HTR-8/SVneo (cell line): ENCODE data around the gene APOC4.
A peak's percentile ranks its signal among the peaks of the same experiment; 100 is the strongest.
"Not testable (repeated sequence)": the region's sequence is repeated elsewhere in the genome, so short reads cannot be mapped to it uniquely, and the experiment has no call there.

Source experiments
- DNase-seq: peaks from one replicate; pipeline ENCODE4 v3.0.0; 2011; ENCODE audit warnings: low spot score, mixed read lengths; ENCODE audit not compliant: insufficient read length
- FAIRE-seq: peaks from 2 replicates; lab custom pipeline; 2011; peaks lifted over from hg19 to GRCh38; lab: Jason Lieb, UNC

The APOC4 gene

DNA sequence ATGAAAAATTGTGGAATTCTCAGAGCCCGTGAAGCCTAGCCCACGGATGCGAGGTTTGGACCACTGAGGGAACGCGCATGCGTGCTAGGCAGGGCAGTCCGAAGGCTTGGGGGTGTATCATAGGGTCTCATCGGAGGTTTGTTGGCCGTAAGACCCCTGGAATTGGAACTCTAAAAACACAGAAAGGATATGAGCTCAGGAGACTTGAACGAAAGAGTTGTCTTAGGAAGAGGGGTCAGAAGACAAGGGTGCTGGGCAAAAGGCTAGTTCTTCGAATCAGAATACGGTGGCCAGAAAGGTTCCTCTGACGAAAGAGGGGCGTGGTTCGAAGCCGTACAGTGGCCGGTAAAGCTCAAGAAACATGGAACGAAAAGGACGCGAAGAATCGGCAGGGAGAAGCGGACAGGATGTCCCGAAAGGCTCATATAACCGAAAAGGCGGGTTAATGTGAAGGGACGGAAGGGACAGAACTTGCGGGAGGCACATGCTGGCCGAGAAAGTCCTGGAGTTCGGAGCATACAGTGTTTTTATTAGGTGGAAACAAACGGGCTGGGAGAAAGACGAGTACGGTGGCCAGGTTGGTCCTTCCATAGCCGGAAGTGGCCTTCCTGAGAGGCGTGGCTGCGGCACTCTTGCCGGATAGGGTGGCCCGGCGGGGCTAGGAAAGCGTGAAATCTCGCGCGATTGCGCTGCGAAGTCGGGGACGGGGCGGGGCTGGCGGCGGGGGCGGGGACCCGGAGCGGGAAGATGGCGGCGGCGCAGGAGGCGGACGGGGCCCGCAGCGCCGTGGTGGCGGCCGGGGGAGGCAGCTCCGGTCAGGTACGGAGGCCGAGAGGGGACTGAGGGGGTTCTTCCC, 12.8 kb downstream of the APOC4 start, which contains the start of gene CLPTM1:
CLPTM1 (plus strand) TSS at position 732 of the 856 bp plus-strand sequence; CDS start at position 748, 16 bp downstream.
- peak; percentile 77 for FAIRE-seq

DNA sequence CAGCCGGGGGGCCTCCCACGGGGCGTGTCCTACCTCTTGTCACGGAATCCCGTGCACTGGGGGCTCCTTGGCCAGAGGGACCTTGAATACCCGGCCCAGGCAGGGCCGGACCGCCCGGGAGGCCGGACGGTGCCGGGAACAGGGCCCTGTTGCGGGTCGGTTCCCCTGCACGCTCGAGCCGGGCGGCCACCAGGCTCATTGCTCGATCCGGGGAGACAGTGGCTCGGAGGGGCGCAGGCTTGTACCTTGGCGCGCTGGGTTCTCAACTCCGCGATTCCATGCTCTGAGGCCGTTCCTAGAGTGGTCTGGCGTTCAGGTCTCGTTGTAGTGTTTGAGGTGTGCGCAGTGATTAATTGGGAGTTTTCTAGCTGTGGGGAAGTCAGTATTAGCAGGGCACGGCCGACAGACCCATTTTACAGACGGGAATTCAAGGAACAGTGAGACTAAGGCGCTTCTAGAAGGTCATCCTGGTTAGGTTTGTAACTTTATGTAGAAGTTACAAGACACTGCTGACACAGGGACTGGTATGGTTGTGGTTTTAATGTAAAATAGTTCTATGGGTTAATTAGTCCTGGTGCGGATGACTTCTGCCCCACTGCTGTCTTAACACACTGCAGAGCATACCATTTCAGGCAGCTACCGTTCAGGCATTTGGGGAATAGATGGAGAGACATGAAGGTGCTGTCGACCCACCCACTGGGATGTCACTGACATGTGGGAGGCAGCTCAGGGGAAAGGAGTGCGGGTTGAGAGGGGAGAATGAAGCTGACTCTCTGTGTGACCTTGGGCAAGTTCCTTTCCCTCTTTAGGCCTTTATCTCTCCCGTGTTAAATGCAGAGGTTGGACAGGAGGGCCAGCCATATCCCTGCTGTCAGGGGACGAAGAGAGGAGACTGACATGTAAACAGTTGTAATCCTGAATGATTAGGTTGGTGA, 13.7 kb downstream of the APOC4 start:
- no peak for DNase-seq
- FAIRE-seq = no peak

More for the DNA sequence above, 12.8 kb downstream of the APOC4 start, which contains the start of gene CLPTM1:
- DNase-seq = peak; percentile 97

DNA sequence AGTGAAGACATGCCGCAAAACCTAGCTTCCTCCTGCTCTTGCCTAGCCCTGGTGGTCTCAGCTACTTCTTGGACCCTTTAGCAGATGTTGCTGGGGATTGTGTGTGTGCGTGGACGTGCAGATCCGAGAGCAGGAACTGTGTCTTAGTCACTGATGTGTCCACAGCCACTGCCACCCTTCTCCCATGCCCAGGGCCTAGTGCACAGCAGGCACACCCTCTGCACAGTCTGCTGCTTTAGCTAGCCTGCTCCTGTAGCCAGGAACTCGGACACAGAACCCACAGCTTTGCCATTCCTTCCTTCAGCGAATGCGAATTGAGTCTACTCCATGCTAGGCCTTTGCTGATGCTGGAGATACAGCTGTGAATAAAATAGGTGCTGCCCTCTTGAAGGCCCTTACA, 15.5 kb downstream of the APOC4 start:
- FAIRE-seq (no peak), DNase-seq (no peak)

DNA sequence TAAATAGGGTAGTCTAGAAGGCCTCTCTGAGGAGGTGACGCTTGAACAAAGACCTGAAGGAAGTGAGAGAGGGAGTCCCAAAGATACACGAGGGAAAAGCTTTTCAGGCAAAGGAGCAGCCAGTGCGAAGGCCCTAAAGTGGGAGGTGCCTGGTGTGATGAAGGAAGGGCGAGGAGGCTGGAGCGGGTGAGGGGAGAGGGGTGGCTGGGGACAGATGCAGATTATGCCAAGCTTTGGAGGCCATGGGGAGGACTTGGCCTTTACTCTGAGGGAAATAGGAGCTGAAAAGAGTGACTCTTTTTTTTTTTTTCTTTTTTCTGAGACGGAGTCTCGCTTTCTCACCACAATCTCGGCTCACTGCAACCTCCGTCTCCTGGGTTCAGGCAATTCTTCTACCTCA, 16.1 kb downstream of the APOC4 start:
- FAIRE-seq (no peak), DNase-seq (no peak)

DNA sequence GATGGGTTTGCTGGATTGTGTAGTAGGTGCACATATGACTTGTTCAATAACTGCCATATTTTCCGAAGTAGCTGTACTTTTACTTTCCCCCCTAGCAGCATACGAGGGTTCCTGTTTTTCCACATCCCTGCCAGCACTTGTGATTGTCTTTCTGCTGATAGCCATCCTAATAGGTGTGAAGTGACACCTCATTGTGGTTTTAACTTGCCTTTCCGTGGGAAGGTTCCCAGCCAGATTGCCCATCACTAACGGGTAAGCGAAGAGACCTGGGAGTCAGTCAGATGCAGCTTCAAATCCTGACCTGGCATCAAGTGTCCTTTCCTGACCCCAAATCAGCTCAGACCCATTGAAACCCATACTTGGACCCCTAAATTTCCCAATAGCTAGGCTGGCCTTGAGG, 17.7 kb downstream of the APOC4 start:
- DNase-seq = no peak
- no peak for FAIRE-seq

DNA sequence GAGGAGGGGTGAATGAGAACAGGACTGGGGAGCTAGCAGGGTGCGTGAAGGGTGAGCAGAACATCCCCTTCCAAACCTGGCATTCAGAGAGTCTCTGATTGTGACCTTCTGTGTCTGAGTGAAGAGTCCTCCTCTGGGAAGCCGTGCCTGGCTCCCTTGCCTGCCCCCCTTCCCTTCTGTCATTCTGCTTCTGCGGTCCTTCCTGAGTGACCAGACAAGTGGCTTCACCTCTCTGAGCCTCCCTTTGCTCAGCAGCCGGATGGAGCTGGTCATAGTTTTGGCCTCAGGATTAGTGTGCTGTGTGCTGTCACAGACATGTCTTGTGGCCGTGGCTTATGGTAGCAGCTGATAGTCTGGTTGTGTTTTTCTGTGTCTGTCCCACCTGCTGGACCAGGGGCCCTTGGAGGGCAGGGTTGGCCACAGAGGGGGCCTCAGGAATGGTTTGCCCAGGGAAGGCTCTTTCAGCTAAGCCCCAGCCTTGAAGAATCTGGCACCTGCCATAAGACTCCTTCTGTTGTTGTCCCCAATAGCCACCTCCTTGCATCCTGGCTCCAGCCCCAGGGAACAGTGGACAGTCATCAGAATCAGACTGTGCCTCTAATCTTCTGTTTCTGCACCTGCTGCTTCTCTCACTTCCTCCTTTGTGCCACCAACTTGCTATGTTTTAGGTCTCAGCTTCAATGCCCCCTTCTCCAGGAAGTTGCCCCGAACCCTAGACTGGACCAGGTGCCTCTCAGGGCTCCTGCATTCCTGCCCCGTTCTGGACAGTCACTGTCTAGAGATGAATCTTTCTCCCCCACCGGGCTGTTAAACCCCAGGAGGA, 19.1 kb downstream of the APOC4 start:
- FAIRE-seq (no peak), DNase-seq (no peak)

DNA sequence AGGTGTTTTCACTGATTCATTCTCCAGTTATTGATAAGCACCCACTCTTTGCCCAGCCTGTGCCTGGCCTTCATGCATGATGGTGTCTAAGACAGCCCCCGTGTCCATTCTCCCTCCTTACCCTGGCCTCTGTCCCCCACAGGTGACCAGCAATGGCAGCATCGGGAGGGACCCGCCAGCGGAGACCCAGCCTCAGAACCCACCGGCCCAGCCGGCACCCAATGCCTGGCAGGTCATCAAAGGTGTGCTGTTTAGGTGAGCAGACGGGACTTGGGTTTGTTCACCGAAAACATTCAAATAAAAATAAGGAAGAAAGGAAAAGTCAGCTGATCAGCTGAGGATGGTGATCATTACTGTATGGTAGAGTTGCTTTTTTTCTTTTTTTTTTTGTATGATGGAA, 19.8 kb downstream of the APOC4 start:
- FAIRE-seq = no peak
- DNase-seq = no peak

DNA sequence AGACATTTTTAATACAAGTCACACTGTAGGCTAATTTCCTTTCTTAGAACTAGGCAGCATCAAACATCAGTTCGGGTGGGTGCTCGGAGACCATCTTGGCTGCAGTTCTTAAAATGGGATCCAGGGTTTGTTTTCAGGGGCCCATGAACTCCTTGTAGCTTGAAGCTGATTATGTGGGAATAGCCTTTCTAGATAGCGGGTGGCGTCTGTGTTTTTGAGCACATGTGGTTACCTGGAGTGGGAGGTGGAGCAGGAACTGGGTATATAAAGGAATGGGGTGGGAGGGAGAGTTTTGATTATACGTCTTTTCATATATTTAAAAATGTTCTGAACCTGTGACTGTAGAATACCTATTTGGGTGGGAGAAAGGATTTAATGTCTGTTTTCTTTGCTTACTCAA, 26.1 kb downstream of the APOC4 start:
- no peak for DNase-seq
- FAIRE-seq = no peak

DNA sequence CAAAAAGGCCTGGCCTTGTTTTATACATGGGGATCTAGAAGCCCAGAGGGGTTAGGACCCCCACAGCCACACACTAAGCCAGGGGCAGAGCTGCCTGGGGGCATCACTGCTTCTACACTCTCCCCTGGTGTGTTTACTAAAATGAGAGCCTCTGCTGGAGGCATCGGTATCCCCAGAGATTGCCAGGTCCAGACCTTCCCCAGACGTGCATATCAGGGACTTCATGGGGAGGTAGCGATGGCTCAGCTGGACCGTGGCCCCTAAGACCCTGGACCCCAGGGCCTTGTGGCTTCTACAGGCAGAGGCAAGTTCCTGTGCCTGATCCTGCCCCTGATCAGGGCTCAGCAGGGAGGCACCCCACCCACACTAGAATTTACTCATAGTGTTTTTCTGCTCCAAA, 26.6 kb downstream of the APOC4 start:
- DNase-seq (no peak), FAIRE-seq (no peak)

DNA sequence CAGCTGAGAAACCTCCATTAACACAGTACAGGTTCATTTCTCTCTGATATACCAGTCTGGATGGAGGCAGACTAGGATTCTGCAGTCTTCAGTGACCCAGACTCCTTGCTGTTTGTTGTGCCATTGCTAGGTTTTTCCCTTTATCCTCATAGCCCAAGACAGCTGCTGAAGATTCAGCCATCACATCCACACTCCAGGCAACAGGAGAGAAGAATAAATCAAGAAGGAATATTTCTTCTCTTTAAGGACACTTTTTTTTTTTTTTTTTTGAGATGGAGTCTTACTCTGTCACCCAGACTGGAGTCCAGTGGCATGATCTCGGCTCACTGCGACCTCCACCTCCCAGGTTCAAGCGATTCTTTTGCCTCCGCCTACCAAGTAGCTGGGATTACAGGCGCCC, 27.4 kb downstream of the APOC4 start:
- DNase-seq = no peak
- no peak for FAIRE-seq

DNA sequence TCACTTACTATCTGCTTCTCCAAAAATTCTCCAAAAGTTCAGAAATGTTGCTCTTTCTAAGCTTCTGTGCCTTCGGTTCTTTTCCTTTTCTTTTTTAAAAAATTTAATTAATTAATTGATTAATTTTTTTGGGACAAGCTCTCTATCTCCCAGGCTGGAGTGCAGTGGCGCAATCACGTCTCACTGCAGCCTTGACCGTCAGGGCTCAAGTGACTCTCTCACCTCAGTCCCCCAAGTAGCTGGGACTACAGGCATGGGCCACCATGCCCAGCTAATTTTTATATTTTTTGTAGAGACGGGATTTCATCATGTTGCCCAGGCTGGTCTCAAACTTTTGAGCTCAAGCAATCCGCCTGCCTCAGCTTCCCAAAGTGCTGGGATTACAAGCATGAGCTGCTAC, 29.4 kb downstream of the APOC4 start:
- not testable (repeated sequence) for DNase-seq, FAIRE-seq

DNA sequence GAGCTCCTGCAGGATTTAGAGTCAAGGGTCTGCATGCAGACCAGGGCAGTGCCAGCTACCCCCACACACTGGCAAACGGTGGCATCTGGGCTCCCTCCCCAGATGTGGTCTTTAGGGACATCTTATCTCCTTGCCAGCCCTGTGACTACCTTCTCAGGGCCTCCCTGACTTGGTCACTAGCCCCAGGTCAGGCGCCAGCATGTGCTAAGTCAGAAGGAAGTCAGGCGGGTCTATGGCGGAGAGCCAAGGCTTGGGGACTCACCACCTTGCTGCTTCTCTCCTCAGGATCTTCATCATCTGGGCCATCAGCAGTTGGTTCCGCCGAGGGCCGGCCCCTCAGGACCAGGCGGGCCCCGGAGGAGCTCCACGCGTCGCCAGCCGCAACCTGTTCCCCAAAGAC, 30.8 kb downstream of the APOC4 start:
- DNase-seq (no peak), FAIRE-seq (no peak)

DNA sequence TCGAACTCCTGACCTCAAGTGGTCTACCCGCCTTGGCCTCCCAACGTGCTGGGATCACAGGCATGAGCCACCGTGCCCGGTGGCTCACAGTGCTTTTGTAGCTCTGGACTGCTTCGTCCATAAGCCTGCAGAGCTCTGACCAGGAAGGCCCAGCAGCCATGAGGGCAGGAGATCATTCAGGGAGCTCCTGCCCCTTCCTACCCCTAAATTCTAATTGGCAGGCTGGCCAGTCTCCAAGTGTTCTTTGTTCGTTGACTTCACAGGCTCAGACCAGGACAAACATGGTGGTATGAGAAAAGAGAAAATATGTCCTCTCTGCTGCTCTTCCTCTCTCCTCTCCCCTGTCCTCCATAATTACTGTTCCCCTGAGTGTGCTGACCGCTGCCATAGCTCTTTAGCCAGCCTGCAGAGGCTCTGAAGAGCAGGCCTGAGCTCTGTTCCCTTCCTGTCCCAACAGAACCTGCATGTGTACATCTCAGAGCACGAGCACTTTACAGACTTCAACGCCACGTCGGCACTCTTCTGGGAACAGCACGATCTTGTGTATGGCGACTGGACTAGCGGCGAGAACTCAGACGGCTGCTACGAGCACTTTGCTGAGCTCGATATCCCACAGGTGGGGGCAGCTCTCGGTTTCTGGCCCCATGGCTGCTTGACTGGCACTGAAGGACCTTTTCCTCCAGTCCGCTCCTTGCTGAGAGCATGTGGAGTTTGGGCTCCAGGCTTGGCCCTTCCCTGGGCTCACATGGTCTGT, 32.1 kb downstream of the APOC4 start:
- DNase-seq = no peak
- no peak for FAIRE-seq

DNA sequence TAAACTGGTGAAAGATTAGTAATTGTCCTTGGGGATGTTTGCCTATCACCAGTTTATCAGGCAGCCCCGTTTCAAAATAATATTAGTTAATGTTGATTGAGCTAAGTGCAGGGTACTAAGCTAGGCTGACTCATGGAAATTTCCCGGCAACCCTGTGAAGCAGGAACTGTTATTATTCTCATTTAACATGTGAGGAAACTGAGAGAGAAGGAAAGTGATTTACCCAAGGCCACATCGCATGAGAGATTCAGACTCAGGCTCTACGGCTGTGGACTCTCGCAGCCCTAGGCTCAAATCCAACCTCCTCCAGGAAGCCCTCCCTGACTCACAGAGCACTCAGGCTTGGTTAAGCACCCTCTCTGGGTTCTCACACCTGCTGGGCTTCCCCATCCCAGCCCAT, 32.8 kb downstream of the APOC4 start:
- no peak for FAIRE-seq
- DNase-seq = no peak

DNA sequence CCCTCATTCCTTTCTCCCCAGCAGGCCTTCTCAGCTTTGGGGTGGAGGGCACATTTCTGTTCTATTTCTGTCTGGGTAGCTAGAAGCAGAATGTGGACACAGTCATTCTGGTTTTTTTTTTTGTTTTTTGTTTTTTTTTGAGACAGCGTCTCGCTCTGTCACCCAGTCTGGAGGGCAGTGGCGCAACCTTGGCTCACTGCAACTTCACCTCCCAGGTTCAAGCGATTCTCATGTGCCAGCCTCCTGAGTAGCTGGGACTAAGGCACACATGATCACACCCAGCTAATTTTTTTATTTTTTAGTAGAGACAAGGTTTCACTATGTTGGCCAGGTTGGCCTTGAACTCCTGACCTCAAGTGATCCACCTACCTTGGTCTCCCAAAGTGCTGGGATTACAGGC, 33.4 kb downstream of the APOC4 start:
- FAIRE-seq (no peak), DNase-seq (no peak)

DNA sequence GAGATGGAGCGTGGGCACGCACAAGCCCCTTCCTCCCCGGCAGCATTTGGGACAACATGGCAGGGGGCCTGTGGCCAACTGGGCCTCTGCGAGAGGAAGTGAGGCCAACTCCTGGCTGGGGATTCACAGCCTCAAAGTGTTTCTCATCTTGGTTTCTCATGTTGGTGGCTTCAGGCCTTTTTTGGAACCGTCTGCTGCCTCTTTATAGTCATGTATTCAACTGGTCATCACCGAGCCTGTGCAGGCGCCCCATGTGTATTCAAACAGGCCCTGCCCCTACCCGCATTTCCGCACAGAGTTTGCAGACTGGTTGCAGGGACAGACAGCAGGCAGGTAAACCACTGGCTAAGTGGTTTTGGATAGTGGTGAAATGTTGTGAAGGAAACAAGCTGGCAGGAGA, 42.0 kb downstream of the APOC4 start:
- FAIRE-seq (no peak), DNase-seq (no peak)

DNA sequence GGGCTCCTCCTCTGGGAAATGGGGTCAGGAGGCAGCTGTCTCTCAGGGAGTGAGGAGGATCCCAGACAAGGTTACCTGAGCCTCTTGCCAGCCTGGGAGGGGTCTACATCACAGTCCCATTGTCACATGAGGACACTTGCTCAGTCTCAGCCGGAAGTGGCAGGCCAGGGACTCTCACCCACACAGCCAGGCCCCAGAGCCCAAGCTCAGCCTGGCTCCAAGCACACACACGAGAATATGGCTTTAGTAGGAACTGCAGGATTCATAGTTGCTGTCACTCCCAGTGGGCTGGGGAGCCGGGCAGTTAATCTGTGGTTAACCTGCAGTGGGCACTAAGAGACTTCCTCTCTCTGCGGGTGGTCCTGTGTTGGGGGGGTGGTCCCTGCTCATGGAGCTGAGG, 43.4 kb downstream of the APOC4 start:
- DNase-seq = no peak
- FAIRE-seq = no peak

DNA sequence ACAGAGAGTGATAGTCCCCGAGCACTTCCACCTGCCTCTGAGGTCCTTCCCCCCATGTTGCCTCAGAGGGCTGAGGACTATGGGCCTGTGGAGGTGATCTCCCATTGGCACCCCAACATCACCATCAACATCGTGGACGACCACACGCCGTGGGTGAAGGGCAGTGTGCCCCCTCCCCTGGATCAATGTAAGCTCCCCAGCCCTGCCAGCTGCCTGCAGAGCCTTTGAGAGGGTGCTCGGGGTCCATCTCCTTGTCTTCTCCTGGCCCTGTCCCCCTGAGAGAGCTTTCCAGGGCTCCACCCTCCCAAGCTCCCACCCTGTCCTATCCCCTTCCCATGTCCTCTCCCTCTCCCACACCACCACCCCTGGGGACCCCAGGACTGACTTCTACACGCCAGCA, 44.4 kb downstream of the APOC4 start:
- DNase-seq (no peak), FAIRE-seq (no peak)

DNA sequence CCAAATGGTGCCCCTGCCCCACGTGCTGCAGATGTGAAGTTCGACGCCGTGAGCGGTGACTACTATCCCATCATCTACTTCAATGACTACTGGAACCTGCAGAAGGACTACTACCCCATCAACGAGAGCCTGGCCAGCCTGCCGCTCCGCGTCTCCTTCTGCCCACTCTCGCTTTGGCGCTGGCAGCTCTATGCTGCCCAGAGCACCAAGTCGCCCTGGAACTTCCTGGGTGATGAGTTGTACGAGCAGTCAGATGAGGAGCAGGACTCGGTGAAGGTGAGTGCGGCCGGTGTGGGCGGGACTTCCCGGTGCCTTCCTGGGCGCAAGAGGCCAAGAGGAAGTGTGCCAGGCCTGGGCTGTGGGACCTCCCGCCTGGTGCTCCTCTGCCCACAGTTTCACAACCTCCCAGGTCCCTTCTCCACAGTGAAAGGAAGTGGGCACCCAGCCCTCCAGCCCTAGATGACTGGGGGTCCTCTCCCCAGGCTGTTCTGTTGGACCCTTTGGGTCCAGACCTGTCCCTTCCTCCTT, 45.2 kb downstream of the APOC4 start:
- no peak for DNase-seq
- no peak for FAIRE-seq
